IMR-90 (cell line): ENCODE data around the gene XKR3. TPM values are rescaled to one million over a fixed set of nuclear protein-coding genes. Genes with fewer than 3 reads are reported as not detected.
"Not testable (repeated sequence)": the region's sequence is repeated elsewhere in the genome, so short reads cannot be mapped to it uniquely, and the experiment has no call there.

Source experiments
- ATAC-seq: fragments of 200-7000 bp; cut with Tn5 transposase; 2 replicates; pipeline ENCODE4 v1.9.1; 2020; ENCODE audit warnings: low read depth, mild to moderate bottlenecking, moderate library complexity
- BruUV-seq: library from RNA; stranded (reverse); fragments of 400-500 nt; replicated peaks from 2 replicates; lab custom pipeline; 2021; lab: Mats Ljungman, UMichigan
- CTCF ChIA-PET: fragments of 300-600 bp; formaldehyde crosslinking; extraction: SDS; loops from one replicate; lab custom pipeline; 2021; ENCODE audit warnings: antibody characterized with exemption; lab: Yijun Ruan, JAX
- POLR2A ChIA-PET: fragments of 300-600 bp; sonication (Branson Sonifier 250); formaldehyde crosslinking; loops from one replicate; lab custom pipeline; 2022; ENCODE audit warnings: antibody characterized with exemption; ENCODE audit not compliant: unreplicated experiment; lab: Charles Lee
- DNase-seq: peaks from one replicate; pipeline ENCODE4 v3.0.0; 2013
- H2AFZ ChIP-seq: replicated peaks from 2 replicates; pipeline ENCODE3; 2013; ENCODE audit warnings: low read length, mild to moderate bottlenecking; ENCODE audit not compliant: poor library complexity
- H2AK5ac ChIP-seq: 2 replicates; pipeline ENCODE4 v1.6.1; 2013; ENCODE audit warnings: low read depth, low read length, inconsistent platforms
- H2AK9ac ChIP-seq: replicated peaks from 2 replicates; pipeline ENCODE3; 2013; ENCODE audit warnings: mild to moderate bottlenecking, low read depth, low read length, moderate library complexity; ENCODE audit not compliant: poor library complexity
- H2BK120ac ChIP-seq: 2 replicates; pipeline ENCODE4 v1.6.1; 2013; ENCODE audit warnings: low read depth, low read length, inconsistent platforms
- H2BK15ac ChIP-seq: 3 replicates; pipeline ENCODE4 v1.6.1; 2013; ENCODE audit warnings: low read depth, low read length, inconsistent platforms
- H2BK20ac ChIP-seq: 2 replicates; pipeline ENCODE4 v1.6.1; 2013; ENCODE audit warnings: low read depth, mild to moderate bottlenecking, inconsistent platforms, low read length, moderate library complexity
- H2BK5ac ChIP-seq: 2 replicates; pipeline ENCODE4 v1.6.1; 2013; ENCODE audit warnings: mild to moderate bottlenecking, low read depth, low read length, inconsistent platforms; ENCODE audit not compliant: poor library complexity, severe bottlenecking
- H3K14ac ChIP-seq: replicated peaks from 2 replicates; pipeline ENCODE4 v1.6.1; 2013; ENCODE audit warnings: low read depth, low read length, inconsistent platforms
- H3K18ac ChIP-seq: 2 replicates; pipeline ENCODE4 v1.6.1; 2013; ENCODE audit warnings: low read depth, low read length, control low read depth
- H3K23ac ChIP-seq: 2 replicates; pipeline ENCODE4 v1.6.1; 2013; ENCODE audit warnings: low read depth, low read length, inconsistent platforms
- H3K27ac ChIP-seq: 2 replicates; pipeline ENCODE4 v1.5.1; 2013; ENCODE audit warnings: mild to moderate bottlenecking, control low read depth, low read length; ENCODE audit not compliant: insufficient read depth
- H3K27me3 ChIP-seq: 2 replicates; pipeline ENCODE4 v1.6.1; 2013; ENCODE audit warnings: low read length; ENCODE audit not compliant: control insufficient read depth, insufficient read depth
- H3K36me3 ChIP-seq: 2 replicates; pipeline ENCODE4 v1.6.1; 2013; ENCODE audit warnings: low read length, mixed read lengths; ENCODE audit not compliant: control insufficient read depth, insufficient read depth
- H3K4ac ChIP-seq: 2 replicates; pipeline ENCODE4 v1.6.1; 2013; ENCODE audit warnings: low read depth, low read length, inconsistent platforms
- H3K4me1 ChIP-seq: 2 replicates; pipeline ENCODE4 v1.6.1; 2013; ENCODE audit warnings: low read length, mixed read lengths; ENCODE audit not compliant: control insufficient read depth, insufficient read depth
- H3K4me2 ChIP-seq: 2 replicates; pipeline ENCODE4 v1.6.1; 2013; ENCODE audit warnings: low read depth, mild to moderate bottlenecking, control low read depth, low read length, moderate library complexity
- H3K4me3 ChIP-seq: 2 replicates; pipeline ENCODE4 v1.5.1; 2013; ENCODE audit warnings: low read depth, mild to moderate bottlenecking, control low read depth, low read length, moderate library complexity; ENCODE audit not compliant: insufficient read depth
- H3K56ac ChIP-seq: 2 replicates; pipeline ENCODE4 v1.6.1; 2013; ENCODE audit warnings: low read length, inconsistent platforms; ENCODE audit not compliant: insufficient read depth; ENCODE audit errors: extremely low read depth
- H3K79me1 ChIP-seq, 2 experiments: 2 replicates each; pipeline ENCODE4 v1.6.1; 2013; ENCODE audit warnings: low read length in 2 of 2, inconsistent platforms in 1 of 2, low read depth in 1 of 2
- H3K9ac ChIP-seq: 2 replicates; pipeline ENCODE4 v1.6.1; 2013; ENCODE audit warnings: low read depth, low read length, control low read depth
- H3K9me1 ChIP-seq: 2 replicates; pipeline ENCODE4 v1.6.1; 2013; ENCODE audit warnings: low read length, inconsistent platforms; ENCODE audit not compliant: insufficient read depth
- H3K9me3 ChIP-seq: 2 replicates; pipeline ENCODE4 v1.6.1; 2013; ENCODE audit warnings: low read length; ENCODE audit not compliant: control insufficient read depth, insufficient read depth
- H4K20me1 ChIP-seq: 2 replicates; pipeline ENCODE4 v1.6.1; 2013; ENCODE audit warnings: low read length, inconsistent platforms; ENCODE audit not compliant: insufficient read depth
- H4K5ac ChIP-seq: 2 replicates; pipeline ENCODE4 v1.6.1; 2013; ENCODE audit warnings: mild to moderate bottlenecking, low read depth, low read length, control low read depth
- H4K8ac ChIP-seq, 2 experiments: 2 replicates each; pipeline ENCODE4 v1.6.1; 2013; ENCODE audit warnings: low read depth in 2 of 2, low read length in 2 of 2, control low read depth in 1 of 2, inconsistent platforms in 1 of 2
- H4K91ac ChIP-seq: 2 replicates; pipeline ENCODE4 v1.6.1; 2013; ENCODE audit warnings: low read depth, low read length, inconsistent platforms; ENCODE audit not compliant: insufficient read depth
- FOS ChIP-seq: fragments of 150-350 bp; IDR thresholded peaks from 2 replicates; pipeline ENCODE4 v1.6.1; 2016; ENCODE audit warnings: low read depth, low read length
- MAFK ChIP-seq: IDR thresholded peaks from 2 replicates; pipeline ENCODE4 v1.6.1; 2012; ENCODE audit warnings: low read depth, low read length, improper control_type of control experiment
- MXI1 ChIP-seq: IDR thresholded peaks from 2 replicates; pipeline ENCODE4 v1.6.1; 2012; ENCODE audit warnings: low read depth, mild to moderate bottlenecking, low read length, moderate library complexity, borderline replicate concordance
- RCOR1 ChIP-seq: IDR thresholded peaks from 2 replicates; pipeline ENCODE4 v1.6.1; 2012; ENCODE audit warnings: mild to moderate bottlenecking, low read length, improper control_type of control experiment; ENCODE audit not compliant: insufficient replicate concordance
- WGBS, 2 experiments: methylation state at CpG; one replicate each; pipeline versions ENCODE4 v1.1.5 to v1.1.7; 2013; ENCODE audit warnings: missing lambda C conversion rate in 2 of 2; ENCODE audit not compliant: insufficient read length in 1 of 2; ENCODE audit errors: extremely low coverage in 2 of 2; 5-methylcytosine and 5-hydroxymethylcytosine counted together
- dilution Hi-C: fragments of 300-500 bp; cut with HindIII; formaldehyde crosslinking; loops from one replicate; pipeline ENCODE4 v1.14.3; 2018; ENCODE audit warnings: low sequenced_read_pairs; ENCODE audit not compliant: unreplicated experiment
- in situ Hi-C: fragments of 300-500 bp; cut with MboI; formaldehyde crosslinking; loops from 3 replicates; pipeline ENCODE4 v1.14.3; 2019; ENCODE audit warnings: low sequenced_read_pairs, inconsistent platforms, mixed read lengths
- intact Hi-C: fragments of 100-400 bp; cut with micrococcal nuclease; formaldehyde crosslinking; loops from 2 replicates; pipeline ENCODE4 v1.10.0; 2022
- polyA plus RNA-seq, 3 experiments: library from polyadenylated mRNA; depleted of rRNA; stranded (reverse); fragments of >200 nt; gene quantifications; 2 replicates each; pipeline ENCODE4 v1.2.3, GENCODE V29; 2012; ENCODE audit warnings: low replicate concordance in 1 of 3
- total RNA-seq: library from RNA; depleted of rRNA; stranded (reverse); fragments of >200 nt; gene quantifications from 2 replicates; pipeline ENCODE4 v1.2.3, GENCODE V29; 2012
- TF ChIP-seq, protein P1 (sequence below): fragments of 150-350 bp; IDR thresholded peaks from 2 replicates; pipeline ENCODE4 v1.6.1; 2016; ENCODE audit warnings: low read depth, mild to moderate bottlenecking, low read length, moderate library complexity, borderline replicate concordance
- TF ChIP-seq, protein P2 (sequence below): fragments of 150-350 bp; IDR thresholded peaks from 2 replicates; pipeline ENCODE4 v1.6.1; 2017; ENCODE audit warnings: mild to moderate bottlenecking, antibody characterized with exemption, low read length, low read depth

The XKR3 gene
- total and polyA plus RNA-seq, 2 of the 4 experiments (the other 2 are of a cell fraction): not detected

DNA sequence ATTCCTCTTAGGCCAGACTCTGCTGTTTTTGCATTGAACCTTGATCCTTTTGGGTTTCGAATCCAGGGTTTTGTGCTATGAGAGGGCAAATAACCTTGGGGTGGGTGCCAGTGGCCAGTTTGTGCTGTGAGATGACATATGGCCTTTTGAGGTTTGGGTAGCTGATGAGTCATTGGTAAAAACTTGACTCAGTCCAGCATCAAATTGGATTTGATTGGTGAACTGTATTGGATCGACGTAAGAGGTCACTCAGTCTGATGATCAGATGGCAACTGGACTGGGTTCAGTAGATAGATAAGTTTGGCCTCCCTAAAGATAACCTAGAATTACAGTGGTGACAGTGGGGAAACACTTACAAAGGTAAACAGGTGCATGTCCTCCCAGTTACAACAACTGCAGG lies 41.0 kb upstream of the XKR3 start:
- H3K9me1 ChIP-seq: no peaks in the 10 kb centered on the region
- H3K4me3 ChIP-seq: no peak overlapping the region
- no peaks in the 10 kb centered on the region for H3K4me1 ChIP-seq
- WGBS, 2 experiments: no CpG with 5 or more reads among the region's 3 CpGs
- 0 out of 2 replicates have a peak, but pooled peaks cover 2% of the 10 kb centered on the region for H3K9me3 ChIP-seq
- H3K27me3 ChIP-seq: no peaks in the 10 kb centered on the region
- H2AK9ac ChIP-seq: no peak overlapping the region
- no peak overlapping the region for H3K14ac ChIP-seq
- no peak overlapping the region for H3K4me2 ChIP-seq
- H2BK5ac ChIP-seq: no peak overlapping the region
- H2AFZ ChIP-seq: no peak overlapping the region
- ChIA-PET POLR2A (no interaction called here), CTCF (no interaction called here)
- TF ChIP-seq, protein P1, sequence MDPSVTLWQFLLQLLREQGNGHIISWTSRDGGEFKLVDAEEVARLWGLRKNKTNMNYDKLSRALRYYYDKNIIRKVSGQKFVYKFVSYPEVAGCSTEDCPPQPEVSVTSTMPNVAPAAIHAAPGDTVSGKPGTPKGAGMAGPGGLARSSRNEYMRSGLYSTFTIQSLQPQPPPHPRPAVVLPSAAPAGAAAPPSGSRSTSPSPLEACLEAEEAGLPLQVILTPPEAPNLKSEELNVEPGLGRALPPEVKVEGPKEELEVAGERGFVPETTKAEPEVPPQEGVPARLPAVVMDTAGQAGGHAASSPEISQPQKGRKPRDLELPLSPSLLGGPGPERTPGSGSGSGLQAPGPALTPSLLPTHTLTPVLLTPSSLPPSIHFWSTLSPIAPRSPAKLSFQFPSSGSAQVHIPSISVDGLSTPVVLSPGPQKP: no peak
- TF ChIP-seq MAFK: no peak
- no peak for TF ChIP-seq RCOR1
- TF ChIP-seq MXI1: no peak
- TF ChIP-seq, protein P2, sequence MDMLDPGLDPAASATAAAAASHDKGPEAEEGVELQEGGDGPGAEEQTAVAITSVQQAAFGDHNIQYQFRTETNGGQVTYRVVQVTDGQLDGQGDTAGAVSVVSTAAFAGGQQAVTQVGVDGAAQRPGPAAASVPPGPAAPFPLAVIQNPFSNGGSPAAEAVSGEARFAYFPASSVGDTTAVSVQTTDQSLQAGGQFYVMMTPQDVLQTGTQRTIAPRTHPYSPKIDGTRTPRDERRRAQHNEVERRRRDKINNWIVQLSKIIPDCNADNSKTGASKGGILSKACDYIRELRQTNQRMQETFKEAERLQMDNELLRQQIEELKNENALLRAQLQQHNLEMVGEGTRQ: no peak
- TF ChIP-seq FOS: no peak
- no peak overlapping the region for H3K4ac ChIP-seq
- DNase-seq (no peak), ATAC-seq (no peak)
- no peak overlapping the region for H2BK15ac ChIP-seq
- no TSS peak for BruUV-seq
- no peak overlapping the region for H2AK5ac ChIP-seq
- no peak overlapping the region for H4K8ac ChIP-seq
- H3K79me1 ChIP-seq: no peaks in the 10 kb centered on the region
- in situ Hi-C loops: no loop called here
- intact Hi-C loops: no loop called here
- dilution Hi-C loops: no loop called here
- no peak overlapping the region for H3K23ac ChIP-seq
- H4K91ac ChIP-seq: no peak overlapping the region
- H4K5ac ChIP-seq: no peak overlapping the region
- H2BK120ac ChIP-seq: no peak overlapping the region
- H3K27ac ChIP-seq: no peak overlapping the region
- H2BK20ac ChIP-seq: no peak overlapping the region
- H3K18ac ChIP-seq: no peak overlapping the region
- no peaks in the 10 kb centered on the region for H4K20me1 ChIP-seq
- H3K56ac ChIP-seq: no peak overlapping the region
- no peaks in the 10 kb centered on the region for H3K36me3 ChIP-seq
- H3K9ac ChIP-seq: no peak overlapping the region

DNA sequence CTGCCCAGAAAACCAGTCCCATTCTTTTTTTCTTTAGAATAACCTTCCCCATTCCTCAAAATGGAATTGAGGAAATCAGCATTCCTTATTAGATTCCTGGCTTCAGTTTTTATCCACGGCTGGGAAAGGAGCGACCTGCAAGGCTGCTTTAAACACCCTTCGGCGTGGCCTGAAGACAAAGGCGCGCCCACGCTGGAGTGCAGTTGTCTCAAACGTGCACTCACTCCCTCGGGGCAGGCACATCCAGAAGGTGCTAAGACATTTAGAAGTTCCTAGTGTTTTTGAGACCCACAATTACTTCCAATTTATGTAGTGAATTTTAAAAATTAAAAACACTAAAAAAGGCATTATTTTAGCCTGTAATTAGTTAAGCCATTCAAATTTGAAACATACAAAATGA lies 31.6 kb upstream of the XKR3 start:
- DNase-seq, CTCF ChIA-PET, BruUV-seq: not testable (repeated sequence)

More for the DNA sequence above, 31.6 kb upstream of the XKR3 start:
- H3K9ac ChIP-seq, H3K36me3 ChIP-seq, H3K14ac ChIP-seq, H4K5ac ChIP-seq, H2AFZ ChIP-seq, H2AK5ac ChIP-seq, H3K18ac ChIP-seq, H3K27ac ChIP-seq, H3K56ac ChIP-seq, H2BK5ac ChIP-seq, H2BK15ac ChIP-seq, H4K91ac ChIP-seq, H4K8ac ChIP-seq, POLR2A ChIA-PET, H2BK120ac ChIP-seq, H3K79me1 ChIP-seq, H3K4me1 ChIP-seq, intact Hi-C loops, H3K4ac ChIP-seq, H3K9me1 ChIP-seq, H2AK9ac ChIP-seq, H4K20me1 ChIP-seq, in situ Hi-C loops, H2BK20ac ChIP-seq, H3K4me3 ChIP-seq, H3K4me2 ChIP-seq, H3K23ac ChIP-seq, H3K27me3 ChIP-seq, dilution Hi-C loops, ATAC-seq: not testable (repeated sequence)
- H3K9me3 ChIP-seq: peaks cover 10% of the 10 kb centered on the region; the same call in 1 of the 2 replicates
- WGBS, 2 experiments: no CpG with 5 or more reads among the region's 9 CpGs
